HEK293 (cell line): ENCODE measurements around the gene DHX9.

Experiments used
- CTCF ChIA-PET: fragments of 350-600 bp; formaldehyde crosslinking; extraction: SDS; loops from one replicate; lab custom pipeline; 2021; ENCODE audit warnings: antibody characterized with exemption; lab: Yijun Ruan, JAX
- POLR2A ChIA-PET: fragments of 300-600 bp; formaldehyde crosslinking; extraction: SDS; loops from one replicate; lab custom pipeline; 2020; ENCODE audit warnings: antibody characterized with exemption, inconsistent platforms; lab: Yijun Ruan, JAX
- H3K27ac ChIP-seq: fragments of 200-500 bp; sonication (Bioruptor generic); 2 replicates; pipeline ENCODE4 v1.5.1; 2014; ENCODE audit warnings: low read depth, low read length, control low read depth, inconsistent platforms; ENCODE audit errors: extremely low read depth
- H3K36me3 ChIP-seq, 2 experiments: fragments of 200-500 bp in 1 of 2; sonication (Bioruptor generic) in 1 of 2; 1 replicate in 1 of 2; 2 replicates in 1 of 2; pipeline ENCODE4 v1.5.1; 2014 to 2017; ENCODE audit warnings: inconsistent platforms in 2 of 2, low read length in 2 of 2; ENCODE audit not compliant: control insufficient read depth in 2 of 2, insufficient read depth in 1 of 2
- H3K4me1 ChIP-seq: fragments of 200-500 bp; sonication (Bioruptor generic); 2 replicates; pipeline ENCODE4 v1.5.1; 2014; ENCODE audit warnings: mild to moderate bottlenecking, low read length, inconsistent platforms; ENCODE audit not compliant: control insufficient read depth, insufficient read depth
- H3K4me3 ChIP-seq: 2 replicates; pipeline ENCODE4 v1.5.1; 2011; ENCODE audit warnings: low read depth, mild to moderate bottlenecking, control low read depth, low read length, moderate library complexity
- H3K9me3 ChIP-seq: fragments of 200-500 bp; sonication (Bioruptor generic); 2 replicates; pipeline ENCODE4 v1.5.1; 2014; ENCODE audit warnings: low read depth, low read length, inconsistent platforms; ENCODE audit not compliant: control insufficient read depth, insufficient read depth
- KLF16 ChIP-seq: fragments of 450-650 bp; formaldehyde crosslinking; IDR thresholded peaks from 2 replicates; pipeline ENCODE4 v1.5.1; 2017; ENCODE audit warnings: missing biosample characterization, missing genetic modification characterization
- PRDM1 ChIP-seq: fragments of 450-650 bp; formaldehyde crosslinking; IDR thresholded peaks from 2 replicates; pipeline ENCODE4; 2016; ENCODE audit warnings: missing biosample characterization, missing genetic modification characterization
- PRDM6 ChIP-seq: fragments of 450-650 bp; formaldehyde crosslinking; IDR thresholded peaks from 2 replicates; pipeline ENCODE4 v1.5.1; 2017; ENCODE audit warnings: missing biosample characterization, missing genetic modification characterization
- SALL2 ChIP-seq: fragments of 450-650 bp; formaldehyde crosslinking; IDR thresholded peaks from 2 replicates; pipeline ENCODE4 v1.5.0; 2017; ENCODE audit warnings: missing biosample characterization, mild to moderate bottlenecking, missing genetic modification characterization, borderline replicate concordance
- SCRT2 ChIP-seq: fragments of 450-650 bp; formaldehyde crosslinking; IDR thresholded peaks from 2 replicates; pipeline ENCODE4 v1.5.1; 2016; ENCODE audit warnings: missing biosample characterization, missing genetic modification characterization
- ZBTB17 ChIP-seq: fragments of 450-650 bp; formaldehyde crosslinking; IDR thresholded peaks from 2 replicates; pipeline ENCODE4 v1.5.1; 2016; ENCODE audit warnings: missing biosample characterization, missing genetic modification characterization
- ZBTB21 ChIP-seq: fragments of 450-650 bp; formaldehyde crosslinking; IDR thresholded peaks from 2 replicates; pipeline ENCODE4 v1.5.1; 2017; ENCODE audit warnings: missing biosample characterization, missing genetic modification characterization
- ZBTB6 ChIP-seq: fragments of 450-650 bp; formaldehyde crosslinking; IDR thresholded peaks from 2 replicates; pipeline ENCODE4 v1.5.1; 2017; ENCODE audit warnings: missing biosample characterization, missing genetic modification characterization
- ZBTB7A ChIP-seq: fragments of 450-650 bp; formaldehyde crosslinking; IDR thresholded peaks from 2 replicates; pipeline ENCODE4 v1.5.1; 2016; ENCODE audit warnings: low read depth, missing biosample characterization, missing genetic modification characterization
- ZNF121 ChIP-seq: fragments of 450-650 bp; formaldehyde crosslinking; IDR thresholded peaks from 2 replicates; pipeline ENCODE4 v1.5.1; 2016; ENCODE audit warnings: missing biosample characterization, missing genetic modification characterization
- ZNF416 ChIP-seq: fragments of 450-650 bp; formaldehyde crosslinking; IDR thresholded peaks from 2 replicates; pipeline ENCODE4 v1.5.1; 2016; ENCODE audit warnings: missing biosample characterization, missing genetic modification characterization
- ZNF501 ChIP-seq: fragments of 450-650 bp; formaldehyde crosslinking; IDR thresholded peaks from 2 replicates; pipeline ENCODE4 v1.5.1; 2016; ENCODE audit warnings: missing biosample characterization, missing genetic modification characterization
- ZNF626 ChIP-seq: fragments of 450-650 bp; sonication (Bioruptor Pico); formaldehyde crosslinking; IDR thresholded peaks from 2 replicates; pipeline ENCODE4 v1.5.1; 2018; ENCODE audit warnings: missing biosample characterization, missing genetic modification characterization, inconsistent platforms
- ZNF664 ChIP-seq: fragments of 450-650 bp; formaldehyde crosslinking; IDR thresholded peaks from 2 replicates; pipeline ENCODE4 v1.5.1; 2016; ENCODE audit warnings: missing biosample characterization, missing genetic modification characterization
- ZNF692 ChIP-seq: fragments of 450-650 bp; formaldehyde crosslinking; IDR thresholded peaks from 2 replicates; pipeline ENCODE4 v1.5.1; 2016; ENCODE audit warnings: missing biosample characterization, missing genetic modification characterization
- ZNF830 ChIP-seq: fragments of 450-650 bp; IDR thresholded peaks from 2 replicates; pipeline ENCODE4 v1.5.0; 2018; ENCODE audit warnings: missing biosample characterization, missing genetic modification characterization, low read depth, mild to moderate bottlenecking, moderate library complexity

DHX9 gene

GRCh38 chr1:182861994-182862393, 22.8 kb downstream of the DHX9 start:
- Histone ChIP-seq H3K4me1 (no peaks in the 10 kb centered on the region), H3K27ac (no peak overlapping the region), H3K9me3 (no peaks in the 10 kb centered on the region), H3K4me3 (no peak overlapping the region), H3K36me3 (peaks cover 72 to 99% of the 10 kb centered on the region in 2 experiments)
- POLR2A ChIA-PET = no interaction called here
- CTCF ChIA-PET = interaction anchor here (0.5 kb wide), 1 partner anchor 57 kb away, joined by 3 read pairs; no protein-coding TSS in a partner anchor
- peak; percentile 30; the same call in 1 of the 2 replicates for TF ChIP-seq SCRT2 (tag by site-specific recombination)
- TF ChIP-seq PRDM6 (tag by site-specific recombination) = peak; percentile 63
- TF ChIP-seq ZBTB7A = no peak

- Histone ChIP-seq H3K4me3 (no peak overlapping the region), H3K36me3 (peaks cover 73 to 99% of the 10 kb centered on the region in 2 experiments), H3K4me1 (no peaks in the 10 kb centered on the region), H3K27ac (no peak overlapping the region), H3K9me3 (no peaks in the 10 kb centered on the region)
- POLR2A ChIA-PET = no interaction called here
- TF ChIP-seq ZNF692 (tag by site-specific recombination) = no peak
- TF ChIP-seq PRDM1 = peak; percentile 64
- CTCF ChIA-PET = no interaction called here
Observed at GRCh38 chr1:182862827-182863226, 23.7 kb downstream of the DHX9 start.

- Histone ChIP-seq H3K9me3 (no peaks in the 10 kb centered on the region), H3K36me3 (peaks cover 71 to 99% of the 10 kb centered on the region in 2 experiments), H3K27ac (no peak overlapping the region), H3K4me3 (no peak overlapping the region), H3K4me1 (no peaks in the 10 kb centered on the region)
- TF ChIP-seq ZNF626 (tag by site-specific recombination) = no peak
- no peak for TF ChIP-seq ZNF830 (tag by site-specific recombination)
- no peak for TF ChIP-seq ZNF501 (tag by site-specific recombination)
- no peak for TF ChIP-seq ZBTB7A
- TF ChIP-seq ZNF664 (tag by site-specific recombination) = no peak
- TF ChIP-seq ZNF121 = peak; percentile 46; the same call in 1 of the 2 replicates
- TF ChIP-seq ZBTB17 (tag by site-specific recombination) = no peak
- TF ChIP-seq ZNF692 (tag by site-specific recombination) = no peak
- ChIA-PET POLR2A (no interaction called here), CTCF (no interaction called here)
Observed at GRCh38 chr1:182863940-182864339, 24.8 kb downstream of the DHX9 start.

GRCh38 chr1:182867861-182868260, 28.7 kb downstream of the DHX9 start:
- ChIA-PET POLR2A (no interaction called here), CTCF (interaction anchor here (0.5 to 0.7 kb wide), 2 partner anchors 141 to 304 kb away, joined by 3 to 4 read pairs; no protein-coding TSS in a partner anchor)
- Histone ChIP-seq H3K4me3 (no peak overlapping the region), H3K9me3 (no peaks in the 10 kb centered on the region), H3K4me1 (no peaks in the 10 kb centered on the region), H3K27ac (no peak overlapping the region), H3K36me3 (peaks cover 68 to 99% of the 10 kb centered on the region in 2 experiments)
- no peak for TF ChIP-seq SALL2 (tag by site-specific recombination)
- no peak for TF ChIP-seq KLF16 (tag by site-specific recombination)
- TF ChIP-seq ZBTB21 = no peak
- no peak for TF ChIP-seq PRDM1
- TF ChIP-seq ZNF416 = no peak
- TF ChIP-seq ZBTB6 = no peak
